Stimulated activated CD4-positive, alpha-beta T cell treated with anti-CD3 and anti-CD28 coated beads, Interleukin-15, amount 100 ng/mL, for 48 hours (primary cell): ENCODE measurements around the gene RNF207.

Experiments
- DNase-seq, 2 donors: peaks; one replicate each; pipeline ENCODE4 v3.0.0-alpha.2; 2020; ENCODE audit warnings: low read depth in 2 of 2

Gene RNF207

GRCh38 chr1:6174621-6175410 is 31.1 kb upstream of the RNF207 start:
- no peak for DNase-seq

GRCh38 chr1:6175411-6175828 is 30.5 kb upstream of the RNF207 start:
- no peak for DNase-seq

- DNase-seq = no peak
Measured at GRCh38 chr1:6176779-6177178, 29.1 kb upstream of the RNF207 start.

- no peak for DNase-seq
Measured at GRCh38 chr1:6177681-6178380, 28.1 kb upstream of the RNF207 start.

- DNase-seq = no peak
Measured at GRCh38 chr1:6178751-6179563, 27.0 kb upstream of the RNF207 start.

GRCh38 chr1:6179564-6180175 is 26.2 kb upstream of the RNF207 start:
- DNase-seq = no peak

GRCh38 chr1:6180268-6180706 is 25.6 kb upstream of the RNF207 start, which contains the start of gene CHD5:
Gene CHD5 (minus strand): TSS chr1:6180321. CDS start chr1:6180023, 298 bp downstream.
- DNase-seq = no peak

GRCh38 chr1:6180707-6181311 is 25.1 kb upstream of the RNF207 start:
- DNase-seq = no peak

- DNase-seq = no peak
Measured at GRCh38 chr1:6181347-6181770, 24.6 kb upstream of the RNF207 start.

GRCh38 chr1:6183520-6183989 is 22.4 kb upstream of the RNF207 start:
- DNase-seq = no peak

- no peak for DNase-seq
Measured at GRCh38 chr1:6184083-6184783, 21.7 kb upstream of the RNF207 start.

- no peak for DNase-seq
Measured at GRCh38 chr1:6185151-6185550, 20.8 kb upstream of the RNF207 start.

GRCh38 chr1:6185635-6186382 is 20.1 kb upstream of the RNF207 start:
- DNase-seq = no peak

- DNase-seq = no peak
Measured at GRCh38 chr1:6188466-6188865, 17.5 kb upstream of the RNF207 start.

GRCh38 chr1:6191968-6192367 is 14.0 kb upstream of the RNF207 start:
- no peak for DNase-seq

- DNase-seq = no peak
Measured at GRCh38 chr1:6197746-6198427, 8.0 kb upstream of the RNF207 start.

GRCh38 chr1:6198646-6199297 is 7.1 kb upstream of the RNF207 start:
- no peak for DNase-seq

- DNase-seq = peak; percentile 96 to 97
Measured at GRCh38 chr1:6199298-6200187, 6.4 kb upstream of the RNF207 start, which contains the start of gene RPL22. Gene RPL22 (minus strand): TSS chr1:6199595. CDS start chr1:6199573, 22 bp downstream.
